ENCODE data around the gene ZNF683. TPM values are rescaled to one million over a fixed set of nuclear protein-coding genes. Genes with fewer than 3 reads are reported as not detected.

ZNF683 gene
- total and polyA plus RNA-seq, 9 of the 15 experiments (the other 6 are each of a cell fraction or from before 2014, with no cell fraction given) = not detected

GRCh38 chr1:26336477-26337205, 35.9 kb downstream of the ZNF683 start (continued):
- TF ChIP-seq TGIF2 (CRISPR knock-in tag; IDR thresholded peaks at IDR 0.05) = peak; percentile 74; the same call in 1 of the 2 replicates
- TF ChIP-seq ZNF197 (CRISPR knock-in tag; IDR thresholded peaks at IDR 0.05; ENCODE audit: low read depth) = peak; percentile 94
- no peak for TF ChIP-seq PTBP1 (IDR thresholded peaks at IDR 0.05; ENCODE audit: low read depth, low read length)
- TF ChIP-seq TRIM24 (IDR thresholded peaks at IDR 0.05) = peak; percentile 40 to 77; a peak in 2 of 4 replicates
- TF ChIP-seq ARID4B (CRISPR knock-in tag; IDR thresholded peaks at IDR 0.05) = peak; percentile 98
- TF ChIP-seq SRSF9 (IDR thresholded peaks at IDR 0.05; ENCODE audit: borderline replicate concordance, low read depth, low read length) = no peak
- no peak for TF ChIP-seq SMARCA5 (IDR thresholded peaks at IDR 0.05)
- no peak for TF ChIP-seq RCOR1 (IDR thresholded peaks at IDR 0.05; ENCODE audit: borderline replicate concordance in 1 of 2, low read depth in 2 of 2, low read length in 2 of 2)
- peak; percentile 82; the same call in 1 of the 2 replicates for TF ChIP-seq KAT7 (CRISPR knock-in tag; IDR thresholded peaks at IDR 0.05; ENCODE audit: borderline replicate concordance)
- TF ChIP-seq ZNF695 (CRISPR knock-in tag; IDR thresholded peaks at IDR 0.05) = 0 out of 2 replicates have a peak, but pooled peaks have one; percentile 75
- TF ChIP-seq HMGN3 (IDR thresholded peaks at IDR 0.05; ENCODE audit: borderline replicate concordance, extremely low read depth, insufficient read length, low read depth, low read length) = peak; percentile 76
- TF ChIP-seq JUND (IDR thresholded peaks at IDR 0.05; ENCODE audit: borderline replicate concordance, low read depth, low read length) = 0 out of 2 replicates have a peak, but pooled peaks have one; percentile 19
- peak; percentile 65; the same call in 1 of the 3 replicates for TF ChIP-seq JUND (tag; IDR thresholded peaks at IDR 0.05; ENCODE audit: borderline replicate concordance, low read depth, low read length)
- TF ChIP-seq TSC22D4 (tag; IDR thresholded peaks at IDR 0.05) = no peak
- peak; percentile 24; the same call in 1 of the 2 replicates for TF ChIP-seq CREM (IDR thresholded peaks at IDR 0.05; ENCODE audit: low read depth)
- TF ChIP-seq NCOR1 (IDR thresholded peaks at IDR 0.05) = no peak
- TF ChIP-seq CEBPB (tag; IDR thresholded peaks at IDR 0.05) = peak; percentile 50
- no peak for TF ChIP-seq UBTF (IDR thresholded peaks at IDR 0.05; ENCODE audit: borderline replicate concordance in 1 of 2, low read depth in 2 of 2, low read length in 2 of 2)
- TF ChIP-seq ZNF766 (CRISPR knock-in tag; conservative IDR thresholded peaks at IDR 0.05) = peak; percentile 94; the same call in 1 of the 2 replicates
- no peak for TF ChIP-seq TCF7L2 (IDR thresholded peaks at IDR 0.05; ENCODE audit: low read depth, low read length)
- TF ChIP-seq STAT5A (IDR thresholded peaks at IDR 0.05; ENCODE audit: borderline replicate concordance, low read length) = no peak
- TF ChIP-seq ELF4 (CRISPR knock-in tag; IDR thresholded peaks at IDR 0.05) = peak; percentile 85
- TF ChIP-seq CBX5 (IDR thresholded peaks at IDR 0.05; ENCODE audit: borderline replicate concordance, low read depth) = 0 out of 2 replicates have a peak, but pooled peaks have one; percentile 11
